GM18519 (cell line): ENCODE data around the gene MEF2A.
"Not testable (repeated sequence)": the region's sequence is repeated elsewhere in the genome, so short reads cannot be mapped to it uniquely, and the experiment has no call there.

ENCODE experiments used
- ATAC-seq: cut with Tn5 transposase; IDR thresholded peaks from one replicate; pipeline ENCODE4 v1.9.1; 2021; ENCODE audit warnings: mild to moderate bottlenecking, moderate library complexity; ENCODE audit not compliant: unreplicated experiment, low FRiP score

The MEF2A gene

DNA sequence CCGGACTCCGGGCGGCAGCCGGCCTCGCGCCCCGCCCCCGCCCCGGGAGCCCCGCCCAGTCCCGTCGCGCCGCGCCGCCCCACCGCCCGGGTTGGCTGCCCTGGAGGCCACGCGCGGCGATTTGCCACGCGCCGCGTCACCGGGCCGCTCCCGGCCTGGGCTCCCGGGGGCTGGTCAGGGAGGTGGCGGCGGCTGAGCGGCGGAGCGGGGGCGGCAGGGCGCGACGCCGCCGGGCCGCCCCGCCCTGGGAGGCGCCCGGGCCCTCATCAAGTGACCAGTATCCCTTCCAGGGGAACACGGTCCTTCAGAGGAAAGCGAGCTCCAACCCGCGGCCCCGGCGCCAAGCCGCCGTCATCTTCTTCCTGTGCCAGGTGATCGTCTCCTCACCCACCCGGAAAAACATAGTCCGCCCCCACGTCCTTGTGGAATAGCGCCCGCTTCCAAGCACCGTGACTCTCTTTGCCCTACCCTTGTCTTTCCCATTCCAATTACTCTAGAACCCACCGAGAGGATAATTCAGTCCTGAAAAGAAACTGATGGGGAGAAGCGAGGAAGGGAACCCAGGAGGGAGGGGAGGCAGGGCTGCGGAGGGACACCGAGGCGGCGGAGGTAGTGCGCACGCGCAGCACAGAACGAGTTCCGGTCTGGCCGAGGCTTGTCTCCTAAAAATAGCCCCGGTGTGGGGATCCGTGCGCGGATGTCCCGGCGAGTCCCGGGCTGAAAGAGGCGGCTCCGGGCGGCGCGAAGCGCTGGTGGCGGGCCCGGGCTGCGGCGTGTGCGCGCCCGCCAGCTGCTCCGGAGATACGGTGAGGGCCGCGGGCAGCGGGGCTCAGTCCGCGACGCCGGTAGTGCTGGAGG is at the start of gene MEF2A:
Gene MEF2A (plus strand): TSS at position 686 of the 858 bp plus-strand sequence. CDS start 67,136 bp downstream, outside the sequence.
- ATAC-seq, result peak; percentile 34

DNA sequence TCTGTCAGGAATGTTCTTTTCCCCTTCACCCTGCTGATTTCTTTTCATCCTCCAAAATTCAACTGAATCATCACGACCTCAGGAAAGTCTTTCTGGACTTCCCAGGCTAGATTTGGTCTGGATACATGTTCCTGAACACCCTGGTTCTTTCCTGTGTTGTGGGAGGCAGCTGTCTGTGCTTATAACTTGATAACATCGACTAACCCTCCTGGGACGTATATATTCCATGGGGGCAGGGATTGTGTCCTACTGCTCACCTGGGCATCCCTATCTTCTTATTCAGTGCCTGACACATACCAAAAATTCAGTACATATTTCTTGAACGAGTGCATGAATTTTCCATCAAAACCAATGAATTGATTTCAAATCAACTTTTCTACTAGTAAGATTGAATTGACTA is 47.6 kb upstream of the MEF2A start:
- ATAC-seq, result no peak

DNA sequence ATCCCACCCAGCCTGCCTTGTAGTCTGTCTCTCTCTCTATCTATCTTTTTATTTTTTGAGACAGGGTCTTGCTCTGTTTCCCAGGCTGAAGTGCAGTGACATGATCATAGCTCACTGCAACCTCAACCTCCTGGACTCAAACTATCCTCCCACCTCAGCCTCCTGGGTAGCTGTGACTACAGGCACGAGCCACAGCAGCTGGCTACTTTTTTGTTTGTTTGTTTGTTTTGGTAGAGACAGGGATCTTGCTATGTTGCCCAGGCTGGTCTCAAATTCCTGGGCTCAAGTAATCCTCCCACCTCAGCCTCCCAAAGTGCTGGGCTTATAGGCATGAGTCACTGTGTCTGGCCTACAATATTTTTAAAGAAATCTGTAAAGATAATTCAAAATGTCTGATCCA is 46.4 kb upstream of the MEF2A start:
- not testable (repeated sequence) for ATAC-seq

DNA sequence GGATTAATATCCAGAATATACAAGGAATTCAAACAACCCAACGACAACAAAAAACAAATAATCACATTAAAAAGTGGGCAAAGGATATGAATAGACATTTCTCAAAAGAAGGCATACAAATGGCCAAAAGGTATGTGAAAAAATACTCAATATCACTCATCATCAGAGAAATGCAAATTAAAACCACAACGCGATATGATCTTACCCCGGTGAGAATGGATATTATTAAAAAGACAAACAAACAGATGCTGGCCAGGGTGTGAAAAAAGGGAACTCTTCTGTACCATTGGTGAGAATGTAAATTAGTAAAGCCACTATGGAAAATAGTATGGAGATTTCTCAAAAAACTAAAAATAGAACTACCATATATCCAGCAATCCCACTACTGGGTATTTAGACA is 43.5 kb upstream of the MEF2A start:
- no peak for ATAC-seq

DNA sequence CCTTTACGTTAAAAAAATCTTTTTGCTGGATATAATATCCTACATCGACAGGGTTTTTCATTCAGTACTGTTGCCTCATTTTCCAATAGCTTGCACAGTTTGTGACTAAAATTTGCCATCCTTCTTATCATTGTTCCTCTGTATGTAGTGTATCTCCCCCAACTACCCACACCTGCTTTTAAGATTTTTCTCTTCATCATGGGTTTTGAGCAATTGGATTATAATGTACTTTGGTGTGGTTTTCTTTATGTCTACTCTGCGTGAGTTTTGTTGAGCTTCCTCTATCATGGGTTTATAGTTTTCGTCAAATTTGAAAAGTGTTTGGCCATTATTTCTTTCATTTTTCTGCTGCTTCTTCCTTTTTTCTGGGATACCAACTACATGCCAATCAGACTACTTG is 39.6 kb upstream of the MEF2A start:
- ATAC-seq, result no peak

DNA sequence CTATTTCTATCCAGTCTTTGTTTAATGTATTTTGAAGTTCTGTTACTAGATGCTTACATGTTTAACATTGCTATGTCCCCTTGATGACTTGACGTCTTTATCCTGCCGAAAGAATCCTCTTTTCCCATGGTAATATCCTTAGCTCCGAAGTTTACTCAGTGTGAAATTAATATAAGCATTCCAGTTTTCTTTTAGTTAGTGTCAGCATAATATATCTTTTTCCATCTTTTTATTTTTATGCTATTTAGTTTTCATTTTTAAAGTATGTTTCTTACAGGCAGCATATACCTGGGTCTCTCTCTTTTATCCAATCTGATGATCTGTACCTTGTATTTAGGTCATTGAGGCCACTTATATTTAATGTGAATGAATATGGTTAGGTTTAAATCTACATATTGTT is 39.1 kb upstream of the MEF2A start:
- no peak for ATAC-seq

DNA sequence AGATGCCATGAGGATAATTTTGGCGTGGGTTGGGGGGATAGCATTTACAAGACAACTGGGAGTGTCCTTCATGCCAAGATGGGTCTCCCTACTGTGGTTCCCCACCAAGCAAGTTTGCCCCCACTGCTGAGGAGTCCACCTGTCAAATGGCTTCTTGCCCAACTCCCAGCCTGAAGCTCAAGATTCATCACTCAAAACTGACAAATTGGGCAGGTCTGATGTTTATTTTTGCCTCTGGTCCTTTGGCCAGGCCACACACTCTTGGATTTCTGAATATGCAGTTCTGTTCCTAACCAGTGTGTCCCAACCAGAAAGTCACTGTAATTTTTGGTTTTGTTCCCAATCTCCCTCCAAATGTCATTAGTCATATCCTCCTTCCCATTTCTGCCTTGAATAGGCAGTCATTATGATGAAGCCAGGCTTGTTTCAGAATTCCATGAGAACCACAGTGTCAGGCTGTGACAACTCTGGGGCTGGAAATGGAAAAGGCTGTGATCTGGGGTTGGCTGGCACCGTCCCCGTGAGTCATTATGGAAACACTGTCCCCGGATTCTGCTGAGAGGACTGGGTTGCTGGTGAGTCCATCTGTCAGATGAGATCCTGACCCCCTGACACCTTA is 29.3 kb upstream of the MEF2A start:
- ATAC-seq, result no peak

DNA sequence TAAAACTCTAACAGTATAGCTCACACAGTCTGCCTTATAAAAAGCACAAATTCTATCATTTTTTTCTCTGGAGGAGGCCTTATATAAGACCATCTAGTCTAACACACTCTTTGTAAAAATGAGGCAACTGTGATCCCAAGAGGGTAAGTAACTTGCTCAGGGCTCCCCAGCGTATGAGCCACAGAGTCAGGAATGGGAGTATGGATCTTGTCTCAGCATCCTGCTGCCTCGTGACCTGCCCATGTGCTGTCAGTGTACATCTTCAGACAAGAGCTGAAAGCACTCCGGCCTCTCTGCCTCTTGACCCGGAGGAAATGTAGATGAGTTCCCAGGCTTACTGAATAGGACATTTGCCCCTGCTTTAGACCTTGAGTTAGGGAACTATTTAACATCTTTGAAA is 28.4 kb upstream of the MEF2A start:
- no peak for ATAC-seq

DNA sequence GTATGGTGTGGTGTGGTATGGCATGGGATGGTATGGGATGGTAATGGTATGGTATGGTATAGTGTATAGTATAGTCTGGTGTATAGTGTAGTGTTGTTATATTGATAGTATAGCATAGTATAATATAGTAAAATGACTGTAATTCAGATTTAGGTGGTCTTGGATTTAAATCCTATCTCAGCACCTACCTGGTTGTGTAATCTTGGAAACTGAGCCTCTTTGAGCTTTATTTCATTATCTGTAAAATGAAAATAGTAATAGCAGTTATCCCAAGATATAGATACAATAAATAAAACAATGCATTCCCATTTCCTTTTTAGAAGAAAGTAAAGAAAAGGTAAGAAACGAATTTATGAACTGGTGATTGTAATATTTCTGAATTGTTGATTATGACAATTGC is 27.5 kb upstream of the MEF2A start:
- ATAC-seq, result no peak

DNA sequence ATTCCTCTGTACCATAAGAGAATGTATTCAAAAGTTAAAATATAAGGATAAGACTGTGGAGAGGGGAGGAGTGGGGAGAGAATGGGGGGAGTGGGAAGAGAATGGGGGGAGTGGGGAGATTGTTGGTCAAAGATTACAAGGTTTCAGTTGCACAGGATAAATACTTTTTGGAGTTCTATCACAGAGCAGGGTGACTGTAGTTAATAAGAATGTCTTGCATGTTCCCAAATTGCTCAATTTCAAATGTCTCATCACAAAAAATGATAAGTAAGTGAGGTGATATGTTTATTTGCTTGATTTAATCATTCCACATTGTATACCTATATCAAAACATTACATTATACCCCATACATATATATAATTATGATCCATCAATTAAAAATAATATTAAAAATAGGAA is 23.0 kb upstream of the MEF2A start:
- no peak for ATAC-seq

DNA sequence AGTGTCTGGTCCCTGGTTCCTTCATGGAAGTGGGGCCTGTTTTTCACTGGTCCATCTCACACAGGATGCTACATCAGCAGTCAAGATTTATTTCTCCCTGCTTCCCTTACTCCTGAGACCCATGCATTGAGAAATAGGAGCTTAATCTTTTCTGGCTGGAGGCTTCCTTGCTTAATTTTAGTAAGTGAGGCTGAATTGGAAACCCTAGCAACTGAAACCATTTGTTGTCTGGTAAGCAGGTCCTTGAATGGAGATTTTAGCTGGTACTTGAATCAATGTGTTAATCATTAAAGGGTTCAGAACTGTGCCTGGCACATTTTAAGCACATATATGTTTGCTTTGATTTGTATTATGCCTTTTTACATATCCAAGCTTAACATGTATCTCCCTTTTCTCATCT is 20.2 kb upstream of the MEF2A start:
- no peak for ATAC-seq

DNA sequence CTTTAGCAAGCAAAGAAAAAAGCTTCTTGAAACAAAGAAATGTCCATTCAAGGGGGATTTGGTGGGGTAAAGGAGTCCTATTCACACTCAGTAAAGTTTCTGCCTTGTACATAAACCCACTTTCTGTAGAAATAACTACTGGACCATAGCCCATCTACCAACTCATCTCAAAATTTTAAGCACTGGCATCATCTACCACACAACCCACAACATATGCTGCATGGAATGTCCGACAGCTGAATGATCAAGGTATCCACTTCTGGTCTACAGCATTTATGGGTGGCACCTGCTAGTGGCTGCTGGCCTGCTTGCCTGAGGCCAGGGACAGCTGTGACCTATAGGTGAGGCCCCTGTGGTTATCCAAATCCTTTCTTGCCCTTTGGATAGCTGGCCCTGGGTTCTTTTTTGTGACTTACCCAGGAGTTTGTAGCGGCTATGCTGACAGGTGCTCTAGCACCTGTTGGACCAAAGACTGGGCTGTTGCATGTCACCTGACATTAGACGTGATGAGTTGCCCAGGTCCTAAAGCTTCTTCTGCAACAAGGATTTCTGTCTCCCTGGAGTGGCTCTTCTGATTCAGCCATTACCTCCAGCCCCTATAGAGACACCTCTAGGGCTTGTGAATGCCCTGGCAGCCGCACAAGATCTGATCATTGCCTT is 19.2 kb upstream of the MEF2A start:
- ATAC-seq, result no peak

DNA sequence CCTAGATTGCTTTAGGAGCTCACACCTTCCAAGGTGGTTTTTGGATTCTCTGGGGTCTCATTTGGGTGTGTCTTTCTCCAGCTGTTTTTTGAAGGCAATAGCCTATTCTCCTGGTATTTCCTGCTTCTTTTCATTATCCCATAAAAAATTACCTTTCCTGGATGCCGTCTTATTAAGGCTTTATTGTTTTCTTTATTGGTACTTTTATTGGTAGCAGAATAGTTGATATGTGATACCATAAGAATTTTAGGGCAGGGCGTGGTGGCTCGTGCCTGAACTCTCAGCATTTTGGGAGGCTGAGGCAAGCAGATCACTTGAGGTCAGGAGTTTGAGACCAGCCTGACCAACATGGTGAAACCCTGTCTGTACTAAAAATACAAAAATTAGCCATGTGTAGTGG is 18.3 kb upstream of the MEF2A start:
- no peak for ATAC-seq

DNA sequence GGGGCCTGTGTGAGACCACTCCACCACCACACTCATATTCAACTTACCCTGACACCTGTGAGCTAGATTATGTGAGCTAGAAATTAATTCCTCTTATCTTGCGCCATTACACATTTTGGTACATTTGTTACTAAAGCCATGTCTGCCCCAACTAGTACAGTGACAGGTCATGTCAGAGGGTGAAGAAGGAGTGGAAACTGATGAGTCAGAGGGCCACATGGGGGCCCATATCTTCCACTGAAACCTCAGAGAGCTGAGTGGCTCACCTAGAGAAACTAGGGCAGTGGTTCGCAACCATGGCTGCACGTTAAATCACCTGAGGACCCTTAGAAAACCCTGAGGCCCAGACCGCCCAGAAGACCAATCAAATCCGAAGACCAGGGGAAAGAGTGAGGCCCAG is 15.7 kb upstream of the MEF2A start:
- no peak for ATAC-seq

DNA sequence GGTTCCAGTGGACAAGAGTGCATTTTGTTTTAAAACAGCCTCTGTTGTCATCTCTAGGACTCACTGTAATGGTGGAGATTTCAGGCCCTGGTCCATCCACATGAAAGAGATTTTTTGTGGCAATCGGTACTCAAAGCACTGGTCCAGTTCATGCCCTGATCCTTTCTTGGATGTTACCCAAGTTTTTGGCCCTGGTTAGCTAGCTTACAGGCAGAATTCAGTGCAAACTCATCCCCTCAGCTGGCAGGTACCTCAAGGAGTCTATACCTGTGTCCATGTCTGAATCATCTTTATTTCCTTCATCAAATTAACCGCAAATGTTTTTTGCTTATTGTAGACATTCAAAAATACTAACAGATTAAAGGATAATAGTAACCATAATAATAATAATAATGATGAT is 13.7 kb upstream of the MEF2A start:
- ATAC-seq, result no peak

DNA sequence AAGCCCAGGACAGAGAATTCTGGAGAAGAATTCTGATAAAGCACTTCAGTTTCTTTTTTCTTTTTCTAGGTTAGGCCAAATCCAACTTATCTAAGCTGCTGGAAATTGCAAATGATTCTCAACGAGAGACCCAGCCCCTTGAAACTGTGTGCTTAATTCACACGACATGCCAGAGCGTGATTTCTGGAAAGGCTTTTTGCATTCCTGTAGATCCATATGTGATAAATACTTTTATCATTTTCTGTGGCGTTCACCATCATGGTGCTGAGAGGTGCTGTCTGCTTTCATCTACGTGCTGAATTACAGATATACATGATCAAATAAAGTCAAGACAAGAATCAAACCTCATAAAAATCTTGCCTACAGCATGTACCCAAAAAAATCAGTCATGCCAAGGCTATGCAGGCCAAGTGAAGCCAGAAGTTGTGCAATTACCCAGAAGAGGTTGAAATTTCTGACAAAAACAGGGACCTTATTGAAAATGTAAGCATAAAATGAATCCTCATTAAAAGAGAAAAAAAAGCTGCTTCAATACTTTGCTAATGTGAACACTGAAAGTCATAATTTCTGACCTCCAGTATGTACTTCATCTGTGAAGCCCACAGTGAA is 10.8 kb upstream of the MEF2A start:
- ATAC-seq, result no peak

DNA sequence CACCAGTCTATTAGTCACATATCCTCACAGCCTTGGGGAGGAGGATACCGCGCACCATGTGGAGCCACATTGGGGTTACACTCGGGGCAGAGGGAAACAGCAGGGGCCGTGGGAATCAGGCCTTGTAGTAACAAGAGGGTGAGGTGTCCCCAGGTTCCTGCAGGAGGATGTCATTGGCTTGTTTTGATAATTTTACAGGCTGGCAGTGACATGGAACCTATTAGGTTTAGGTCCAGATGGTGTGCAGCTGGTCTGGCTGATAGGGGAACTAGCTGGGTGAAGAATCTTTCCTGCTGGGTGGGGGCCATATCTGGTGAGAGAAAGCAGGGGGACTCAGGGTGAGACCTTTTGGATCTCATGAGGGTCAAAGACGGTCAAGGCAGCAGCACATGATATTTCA is 9.8 kb upstream of the MEF2A start:
- ATAC-seq, result no peak

DNA sequence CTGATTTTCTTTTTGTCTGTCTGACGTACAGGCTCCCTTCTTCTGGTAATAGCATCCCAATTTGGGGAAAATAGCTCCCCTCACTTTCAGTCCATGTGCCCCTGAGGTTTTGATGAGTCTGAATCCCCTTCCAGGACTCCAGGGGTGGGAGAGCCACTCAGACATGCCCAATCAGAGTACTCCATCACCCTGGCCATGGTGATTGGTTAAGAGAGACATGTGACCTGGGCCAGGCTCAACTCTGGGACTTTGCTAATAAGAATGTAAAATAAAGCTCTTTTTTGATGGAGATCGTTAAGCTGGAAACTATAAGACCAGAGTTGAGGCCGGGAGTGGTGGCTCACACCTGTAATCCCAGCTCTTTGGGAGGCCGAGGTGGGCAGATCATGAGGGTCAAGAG is 9.2 kb upstream of the MEF2A start:
- no peak for ATAC-seq

DNA sequence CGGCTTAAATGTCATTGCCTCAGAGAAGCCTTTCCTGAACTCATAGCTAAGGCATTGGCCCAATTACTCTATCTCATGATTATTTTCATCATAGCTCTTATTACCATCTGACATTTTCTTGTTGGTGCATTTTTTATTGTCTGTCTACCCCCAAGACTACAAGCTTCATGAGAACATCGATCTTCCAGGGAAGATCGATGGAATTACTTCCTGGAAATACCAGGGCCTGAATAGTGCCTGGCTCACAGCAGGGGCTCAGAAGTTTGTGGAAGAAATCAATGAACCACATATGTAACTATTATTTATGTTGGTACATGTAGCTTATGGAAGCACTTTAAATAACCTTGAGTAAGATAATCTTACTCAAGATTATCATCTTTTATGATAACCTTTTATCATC is 7.7 kb upstream of the MEF2A start:
- ATAC-seq, result no peak

DNA sequence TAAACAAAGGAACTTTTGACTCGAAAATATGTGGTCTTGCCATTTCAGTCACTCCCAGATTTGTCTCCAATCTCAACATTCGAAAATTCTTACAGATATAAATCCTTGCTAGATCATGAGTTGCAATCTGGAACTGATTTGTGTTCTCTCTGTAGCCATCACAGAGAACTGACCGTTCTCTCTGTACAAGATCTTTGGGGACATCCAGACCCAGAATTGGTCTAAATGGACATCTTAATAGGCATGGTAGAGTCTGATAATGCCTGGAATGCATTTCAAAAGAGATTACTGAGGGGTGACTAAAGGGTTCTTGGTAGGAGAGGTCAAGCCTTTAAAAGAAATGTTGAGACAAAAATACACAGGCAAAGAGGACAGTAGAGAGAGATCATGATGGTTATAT is 7.2 kb upstream of the MEF2A start:
- no peak for ATAC-seq

DNA sequence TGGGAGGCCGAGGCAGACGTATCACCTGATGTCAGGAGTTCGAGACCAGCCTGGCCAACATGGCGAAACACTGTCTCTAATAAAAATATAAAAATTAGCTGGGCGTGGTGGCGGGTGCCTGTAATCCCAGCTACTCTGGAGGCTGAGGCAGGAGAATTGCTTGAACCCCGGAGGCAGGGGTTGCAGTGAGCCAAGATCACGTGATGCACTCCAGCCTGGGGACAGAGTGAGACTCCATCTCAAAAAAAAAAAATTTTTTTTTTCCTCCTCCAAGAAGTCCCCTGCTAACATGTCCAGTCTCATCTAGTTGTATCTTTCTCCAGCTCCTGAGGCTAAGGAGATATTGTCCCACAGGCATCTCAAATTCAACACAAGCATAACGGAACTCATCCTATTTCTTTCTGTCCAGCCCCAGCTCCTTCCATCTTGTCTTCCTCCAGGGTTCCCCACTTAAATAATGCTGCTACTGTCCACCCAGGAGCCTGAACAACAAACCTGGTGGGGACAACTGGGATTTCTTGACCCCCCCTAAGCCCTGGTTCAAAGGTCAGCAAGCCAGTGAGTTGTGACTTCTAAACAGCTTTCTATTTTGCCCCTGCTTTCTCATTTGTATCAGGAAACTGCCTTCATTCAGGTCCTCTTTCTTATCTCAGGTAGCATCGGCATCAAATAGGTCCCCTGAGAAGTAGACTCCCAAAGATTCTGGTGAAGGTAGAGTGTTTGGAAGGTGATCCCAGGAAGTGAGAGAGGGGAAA is 4.1 kb upstream of the MEF2A start:
- ATAC-seq, result no peak
